Suppressor macrophage (primary cell): Measurements from ENCODE around the gene NAALADL1.
"Not testable (repeated sequence)": the region's sequence is repeated elsewhere in the genome, so short reads cannot be mapped to it uniquely, and the experiment has no call there.

Source experiments
- DNase-seq, 4 experiments: peaks; one replicate each; pipeline ENCODE4 v3.0.0-alpha.2; 2020 to 2022

NAALADL1 gene

DNA sequence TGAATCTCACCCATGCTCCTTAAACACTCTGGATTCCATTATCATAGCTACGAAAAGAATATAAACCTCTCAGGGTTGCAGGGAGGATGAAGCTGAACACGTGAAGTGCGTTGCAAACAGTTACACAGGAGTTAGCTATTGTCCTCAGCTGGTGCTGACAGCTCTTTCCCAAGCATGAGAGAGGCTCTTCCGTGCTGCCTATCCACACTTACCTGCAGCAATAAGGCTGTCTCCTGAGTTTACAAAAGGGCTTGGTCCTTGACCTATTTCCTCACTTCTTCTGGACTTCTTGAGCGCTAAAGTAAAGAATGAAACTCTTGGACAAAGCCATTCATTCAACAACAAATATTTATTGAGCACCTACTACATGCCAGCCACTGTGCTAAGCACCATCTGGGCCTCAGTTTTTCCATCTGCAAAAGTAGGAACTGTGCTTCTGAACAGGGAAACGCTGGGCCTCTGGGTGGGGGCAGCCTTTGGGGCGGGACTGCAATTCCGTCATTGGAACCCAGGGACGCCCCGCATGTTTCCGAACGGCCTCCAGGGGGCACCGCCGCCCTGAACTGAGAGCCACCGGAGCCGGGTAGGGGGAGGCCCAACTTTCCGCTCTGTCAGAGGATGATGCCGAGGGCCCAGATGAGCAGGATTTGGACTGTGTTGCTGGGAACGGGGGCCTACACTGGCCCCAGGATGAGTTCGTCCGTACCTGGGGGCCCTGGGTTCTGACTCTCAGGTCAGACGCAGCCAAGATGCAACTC is 45.0 kb downstream of the NAALADL1 start:
- peak; percentile 95 to 97 (median 96) for DNase-seq

DNA sequence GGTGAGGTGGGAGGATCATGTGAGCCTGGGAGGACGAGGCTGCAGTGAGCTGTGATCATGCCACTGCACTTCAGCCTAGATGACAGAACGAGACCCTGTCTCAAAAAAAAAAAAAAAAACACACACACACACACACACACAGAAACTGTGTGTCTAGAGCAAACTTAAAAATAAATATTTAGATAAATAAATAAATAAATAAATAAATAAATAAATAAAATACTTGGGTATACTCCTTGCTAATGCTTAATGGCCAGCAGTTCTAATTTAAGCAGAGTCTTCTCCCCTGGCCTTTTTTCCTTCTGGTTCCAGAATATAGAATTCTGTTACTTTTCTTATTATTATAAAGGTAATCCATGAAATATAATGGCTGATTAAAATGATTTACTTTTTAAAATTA is 49.5 kb downstream of the NAALADL1 start:
- DNase-seq, result no peak

DNA sequence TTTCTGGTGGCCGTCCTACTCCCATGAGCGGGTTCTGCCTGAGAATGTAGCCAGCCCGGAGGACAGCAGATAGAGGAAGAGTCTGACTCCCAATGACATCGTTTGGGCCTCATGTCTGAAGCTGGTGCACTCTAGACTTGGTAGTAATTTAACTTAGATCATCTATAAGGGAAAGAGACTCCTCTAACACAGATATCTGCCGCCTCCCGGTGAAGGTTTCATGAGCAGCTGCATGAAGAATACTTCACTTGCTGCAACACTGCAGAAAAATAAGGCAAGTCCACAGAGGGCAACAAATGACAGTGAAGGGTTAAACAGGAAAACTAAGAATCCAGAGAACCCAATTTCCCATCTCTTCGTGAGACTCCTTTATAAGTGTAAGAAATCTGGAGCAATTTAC is 50.3 kb downstream of the NAALADL1 start:
- no peak for DNase-seq

DNA sequence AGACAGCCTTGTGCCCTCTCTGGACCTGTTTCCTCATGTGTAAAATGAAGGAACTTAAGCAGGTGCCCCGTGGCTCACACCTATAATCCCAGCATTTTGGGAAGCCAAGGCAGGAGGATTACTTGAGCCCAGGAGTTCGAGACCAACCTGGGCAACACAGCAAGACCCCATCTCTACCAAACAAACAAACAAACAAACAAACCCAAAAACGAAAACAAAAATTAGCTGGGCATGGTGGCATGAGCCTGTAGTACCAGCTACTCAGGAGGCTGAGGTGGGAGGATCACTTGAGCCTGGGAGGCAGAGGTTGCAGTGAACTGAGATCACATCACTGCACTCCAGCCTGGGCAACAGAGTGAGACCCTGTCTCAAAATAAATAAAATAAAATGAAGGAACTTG is 54.4 kb downstream of the NAALADL1 start:
- not testable (repeated sequence) for DNase-seq

DNA sequence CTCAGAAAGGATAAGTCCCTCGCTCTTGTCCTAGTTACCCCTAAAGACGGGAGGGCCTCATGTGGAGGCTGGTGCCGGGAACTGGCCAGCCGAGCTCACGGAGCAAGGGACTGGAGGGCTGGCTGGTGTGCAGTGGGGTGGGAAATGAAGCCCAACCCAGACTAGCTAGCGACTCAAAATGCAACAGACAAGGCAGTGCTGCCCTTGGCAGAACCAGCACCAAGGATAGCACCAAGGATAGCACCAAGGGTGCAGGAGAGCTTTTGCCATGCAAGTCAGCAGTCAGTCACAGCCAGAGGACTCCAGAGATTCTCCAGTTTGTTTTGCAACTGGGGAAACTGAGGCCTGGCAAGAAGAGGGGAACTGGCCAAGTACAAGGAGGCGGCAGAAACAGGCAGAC is 55.1 kb downstream of the NAALADL1 start:
- no peak for DNase-seq

DNA sequence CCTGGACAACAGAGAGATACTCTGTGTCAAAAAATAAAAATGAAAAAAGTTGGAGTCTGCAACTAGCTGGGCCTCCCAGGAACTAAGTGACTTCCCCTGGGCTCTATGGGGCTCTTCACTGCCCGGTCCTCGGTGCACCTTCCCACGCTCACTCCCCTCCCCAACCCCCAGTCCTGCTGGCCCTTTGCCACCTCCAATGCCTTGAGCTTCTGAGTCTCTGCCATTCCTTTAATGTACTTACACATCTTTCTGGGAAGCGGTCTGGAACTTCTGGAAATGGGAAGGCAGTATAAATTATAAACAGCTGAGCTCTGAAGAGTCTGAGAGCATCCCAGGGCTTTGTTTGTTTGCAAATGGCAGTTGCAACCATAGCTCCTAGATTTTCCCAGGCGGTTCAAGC is 55.6 kb downstream of the NAALADL1 start:
- DNase-seq, result no peak

DNA sequence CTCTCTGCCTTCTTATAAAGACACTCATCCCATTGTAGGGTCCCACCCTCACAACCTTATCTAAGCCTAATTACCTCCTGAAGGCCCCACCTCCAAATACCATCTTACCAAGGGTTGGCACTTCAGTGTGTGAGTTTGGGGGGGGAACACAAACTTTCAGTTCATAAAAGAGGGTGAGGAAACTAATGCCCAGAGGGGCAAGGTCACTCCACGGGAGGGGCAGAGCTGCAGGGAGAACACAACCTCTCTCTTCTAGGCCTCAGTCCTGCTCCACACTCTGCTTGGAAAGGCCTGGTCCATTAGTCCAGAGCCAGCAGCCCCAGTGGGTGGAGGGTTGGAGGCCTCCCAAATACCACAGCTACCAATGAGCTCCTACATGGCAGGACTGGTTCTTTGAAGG is 58.9 kb downstream of the NAALADL1 start:
- no peak for DNase-seq

DNA sequence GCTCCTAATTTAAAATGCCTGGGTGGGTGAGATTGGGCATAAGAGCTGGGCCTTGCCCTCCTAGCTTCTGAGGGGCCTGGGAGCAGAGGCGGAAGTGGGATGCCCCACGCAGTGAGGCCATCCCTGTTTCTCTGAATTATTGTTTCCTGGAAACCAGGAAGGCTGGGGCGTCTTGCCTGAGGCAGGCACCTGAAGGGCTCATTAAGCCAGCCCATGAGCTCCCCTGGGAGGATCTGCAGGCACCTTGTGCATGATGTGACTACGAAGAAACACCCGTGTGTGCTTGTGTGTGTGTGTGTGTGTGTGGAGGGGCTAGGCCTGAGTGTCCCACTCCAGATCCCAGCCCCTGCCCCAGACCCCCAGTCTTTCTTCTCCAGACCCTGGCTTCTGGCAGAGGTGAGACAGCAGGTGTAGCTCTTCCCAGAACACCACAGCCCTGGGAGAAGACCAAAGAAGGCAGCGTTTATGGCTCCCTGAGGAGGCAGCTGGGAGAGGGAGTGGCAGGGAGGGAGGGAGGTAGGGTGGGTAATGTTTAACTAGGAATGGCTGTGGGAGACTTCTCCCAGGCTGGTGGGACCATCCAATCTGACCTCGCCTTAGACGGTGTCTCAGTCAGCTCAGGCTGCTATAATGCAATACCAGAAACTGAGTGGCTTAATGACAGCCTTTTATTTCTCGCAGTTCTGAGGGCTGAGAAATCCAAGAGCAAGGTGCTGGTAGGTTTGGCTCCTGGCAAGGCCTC is 59.5 kb downstream of the NAALADL1 start:
- DNase-seq, result no peak

DNA sequence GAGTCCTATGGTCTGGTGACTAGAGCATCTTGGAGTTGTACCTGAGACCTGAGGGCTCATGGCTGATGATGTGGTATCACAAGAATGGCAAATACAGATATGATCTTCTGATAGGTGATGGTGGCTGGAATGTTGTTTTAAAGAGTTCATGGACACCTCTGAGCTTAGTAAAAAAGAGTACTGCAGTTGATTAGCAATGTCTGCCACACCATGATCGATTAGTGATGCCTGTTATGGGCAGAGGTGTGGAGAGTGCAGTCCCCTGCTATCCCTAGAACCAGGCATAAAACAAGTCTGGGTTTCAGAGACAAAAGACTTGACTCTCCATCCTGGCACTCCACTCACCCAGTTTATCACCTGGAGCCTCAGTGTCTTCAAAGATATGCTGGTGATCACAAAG is 60.2 kb downstream of the NAALADL1 start:
- no peak for DNase-seq

DNA sequence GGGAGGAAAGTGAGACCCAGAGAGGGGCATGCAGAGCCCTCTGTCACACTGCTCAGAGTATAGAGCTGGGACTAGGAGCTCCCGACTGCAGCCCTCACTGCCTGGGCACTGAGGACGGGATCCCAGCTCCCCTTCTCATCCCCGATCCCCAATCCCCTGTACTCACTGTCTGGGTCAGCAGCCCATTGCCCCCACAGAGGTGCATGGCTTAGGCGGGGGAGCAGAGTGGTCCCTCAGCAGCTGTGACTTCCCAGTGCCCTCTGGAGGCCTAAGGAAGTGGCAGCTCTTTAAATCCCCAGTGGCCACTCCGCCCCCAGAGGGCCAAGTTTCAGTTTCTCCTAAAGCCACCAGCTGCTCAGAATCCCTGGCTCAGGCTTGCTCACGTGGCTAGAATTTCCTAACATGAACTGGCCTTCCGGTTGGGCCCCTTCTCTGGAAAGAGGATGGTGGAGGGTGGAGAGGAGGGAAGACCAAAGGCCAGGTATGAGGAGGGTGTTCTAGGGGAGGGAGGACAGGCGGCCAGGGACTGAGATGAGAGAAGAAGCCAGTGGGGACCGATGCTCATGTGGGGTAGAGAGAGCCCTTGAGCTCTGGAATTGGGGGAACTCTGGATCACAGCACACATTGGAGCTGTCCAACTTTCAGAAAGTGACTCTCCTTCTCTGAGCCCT is 61.5 kb downstream of the NAALADL1 start, which contains the start of gene BATF2:
Gene BATF2 (minus strand): TSS at position 262 of the 671 bp plus-strand sequence. CDS start 57 bp downstream, at position 205.
- DNase-seq, result peak; percentile 84 to 92 (median 89)

DNA sequence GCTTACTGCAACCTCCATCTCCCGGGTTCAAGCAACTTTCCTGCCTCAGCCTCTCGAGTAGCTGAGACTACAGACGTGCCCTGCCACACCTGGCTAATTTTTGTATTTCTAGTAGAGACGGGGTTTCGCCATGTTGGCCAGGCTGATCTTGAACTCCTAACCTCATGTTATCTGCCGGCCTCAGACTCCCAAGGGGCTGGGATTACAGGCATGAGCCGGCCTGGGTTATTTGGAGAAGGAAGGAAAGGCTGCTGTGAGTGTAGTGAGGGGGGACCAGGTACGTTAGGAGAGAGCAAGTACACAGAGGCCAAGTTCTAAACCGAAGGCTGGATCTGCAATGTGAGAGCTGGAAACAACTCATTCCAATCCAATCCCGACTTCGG is 62.0 kb downstream of the NAALADL1 start:
- no peak for DNase-seq
